ENCODE results near the gene SUPT6H.

The SUPT6H gene

GRCh38 chr17:28741358-28742349 is 79.6 kb downstream of the SUPT6H start:
- Mint-ChIP-seq H3K36me3 (peaks cover 4% of the 10 kb centered on the region), H3K4me3 (peak overlapping the region; percentile 47), H3K27me3 (no peaks in the 10 kb centered on the region), H3K9me3 (ENCODE audit: low read depth) (no peaks in the 10 kb centered on the region), H3K4me1 (ENCODE audit: low read depth) (peaks cover 24% of the 10 kb centered on the region), H3K27ac (no peak overlapping the region)

GRCh38 chr17:28743243-28744103 is 81.5 kb downstream of the SUPT6H start, which contains the start of gene TRAF4:
TSS of gene TRAF4 (plus strand) at chr17:28744011. CDS start at chr17:28744113, 102 bp downstream.
- peaks cover 3% of the 10 kb centered on the region for H3K36me3 Mint-ChIP-seq
- no peaks in the 10 kb centered on the region for H3K27me3 Mint-ChIP-seq
- H3K9me3 Mint-ChIP-seq (ENCODE audit: low read depth): no peaks in the 10 kb centered on the region
- H3K4me1 Mint-ChIP-seq (ENCODE audit: low read depth): peaks cover 19% of the 10 kb centered on the region
- H3K4me3 Mint-ChIP-seq: peak within 1 kb of the TSS; percentile 94
- H3K27ac Mint-ChIP-seq: peak within 1 kb of the TSS; percentile 85

- peaks cover 2% of the 10 kb centered on the region for H3K36me3 Mint-ChIP-seq
- H3K4me1 Mint-ChIP-seq (ENCODE audit: low read depth): peaks cover 15% of the 10 kb centered on the region
- H3K9me3 Mint-ChIP-seq (ENCODE audit: low read depth): no peaks in the 10 kb centered on the region
- peak overlapping the region; percentile 85 for H3K27ac Mint-ChIP-seq
- peak overlapping the region; percentile 94 for H3K4me3 Mint-ChIP-seq
- no peaks in the 10 kb centered on the region for H3K27me3 Mint-ChIP-seq
Measured at GRCh38 chr17:28744104-28744971, 82.3 kb downstream of the SUPT6H start.

- Mint-ChIP-seq H3K9me3 (ENCODE audit: low read depth) (no peaks in the 10 kb centered on the region), H3K36me3 (peaks cover 2% of the 10 kb centered on the region), H3K4me3 (peak overlapping the region; percentile 94), H3K27ac (peak overlapping the region; percentile 85), H3K4me1 (ENCODE audit: low read depth) (peaks cover 16% of the 10 kb centered on the region), H3K27me3 (no peaks in the 10 kb centered on the region)
Measured at GRCh38 chr17:28744972-28745785, 83.2 kb downstream of the SUPT6H start.

- H3K36me3 Mint-ChIP-seq: peaks cover 2% of the 10 kb centered on the region
- no peaks in the 10 kb centered on the region for H3K9me3 Mint-ChIP-seq (ENCODE audit: low read depth)
- H3K4me1 Mint-ChIP-seq (ENCODE audit: low read depth): peaks cover 17% of the 10 kb centered on the region
- H3K27me3 Mint-ChIP-seq: no peaks in the 10 kb centered on the region
- H3K27ac Mint-ChIP-seq: peak overlapping the region; percentile 68
- H3K4me3 Mint-ChIP-seq: peak overlapping the region; percentile 94
Measured at GRCh38 chr17:28745786-28746411, 83.9 kb downstream of the SUPT6H start.

GRCh38 chr17:28746611-28747050 is 84.6 kb downstream of the SUPT6H start:
- Mint-ChIP-seq H3K9me3 (ENCODE audit: low read depth) (no peaks in the 10 kb centered on the region), H3K4me3 (peak overlapping the region; percentile 94), H3K36me3 (peaks cover 2% of the 10 kb centered on the region), H3K27ac (peak overlapping the region; percentile 68), H3K4me1 (ENCODE audit: low read depth) (peaks cover 17% of the 10 kb centered on the region), H3K27me3 (no peaks in the 10 kb centered on the region)

- H3K4me3 Mint-ChIP-seq: peak overlapping the region; percentile 94
- peaks cover 2% of the 10 kb centered on the region for H3K36me3 Mint-ChIP-seq
- no peaks in the 10 kb centered on the region for H3K9me3 Mint-ChIP-seq (ENCODE audit: low read depth)
- no peak overlapping the region for H3K27ac Mint-ChIP-seq
- H3K27me3 Mint-ChIP-seq: no peaks in the 10 kb centered on the region
- H3K4me1 Mint-ChIP-seq (ENCODE audit: low read depth): peaks cover 15% of the 10 kb centered on the region
Measured at GRCh38 chr17:28747051-28747691, 85.2 kb downstream of the SUPT6H start.

- Mint-ChIP-seq H3K4me3 (peak overlapping the region; percentile 30), H3K9me3 (ENCODE audit: low read depth) (no peaks in the 10 kb centered on the region), H3K4me1 (ENCODE audit: low read depth) (peaks cover 13% of the 10 kb centered on the region), H3K27me3 (no peaks in the 10 kb centered on the region), H3K27ac (peak overlapping the region; percentile 58), H3K36me3 (peaks cover 2% of the 10 kb centered on the region)
Measured at GRCh38 chr17:28747801-28748750, 86.1 kb downstream of the SUPT6H start.

- peak overlapping the region; percentile 44 for H3K4me3 Mint-ChIP-seq
- no peaks in the 10 kb centered on the region for H3K9me3 Mint-ChIP-seq (ENCODE audit: low read depth)
- H3K4me1 Mint-ChIP-seq (ENCODE audit: low read depth): peaks cover 12% of the 10 kb centered on the region
- H3K36me3 Mint-ChIP-seq: peaks cover 2% of the 10 kb centered on the region
- H3K27ac Mint-ChIP-seq: no peak overlapping the region
- H3K27me3 Mint-ChIP-seq: no peaks in the 10 kb centered on the region
Measured at GRCh38 chr17:28748852-28749515, 87.0 kb downstream of the SUPT6H start.

- no peak overlapping the region for H3K27ac Mint-ChIP-seq
- H3K4me1 Mint-ChIP-seq (ENCODE audit: low read depth): peaks cover 12% of the 10 kb centered on the region
- H3K36me3 Mint-ChIP-seq: peaks cover 2% of the 10 kb centered on the region
- H3K9me3 Mint-ChIP-seq (ENCODE audit: low read depth): no peaks in the 10 kb centered on the region
- peak overlapping the region; percentile 17 for H3K4me3 Mint-ChIP-seq
- no peaks in the 10 kb centered on the region for H3K27me3 Mint-ChIP-seq
Measured at GRCh38 chr17:28749516-28750177, 87.6 kb downstream of the SUPT6H start.
